Neuronal stem cell (in vitro differentiated cells): ENCODE measurements around the gene CREB3L2.

Experiments used
- DNase-seq: peaks from one replicate; pipeline ENCODE4 v3.0.0-alpha.2; 2013; ENCODE audit warnings: low spot score
- H2AFZ ChIP-seq: one replicate; pipeline ENCODE4 v1.6.1; 2013; ENCODE audit warnings: mild to moderate bottlenecking, low read length, inconsistent platforms
- H2AK5ac ChIP-seq: 2 replicates; pipeline ENCODE4 v1.6.1; 2013; ENCODE audit warnings: low read depth, mild to moderate bottlenecking, inconsistent platforms, low read length, moderate library complexity, mixed read lengths
- H2BK120ac ChIP-seq: 2 replicates; pipeline ENCODE4 v1.6.1; 2013; ENCODE audit warnings: low read depth, mild to moderate bottlenecking, inconsistent platforms, low read length, moderate library complexity, mixed read lengths
- H2BK12ac ChIP-seq: one replicate; pipeline ENCODE4 v1.6.1; 2013; ENCODE audit warnings: low read length, inconsistent platforms
- H2BK15ac ChIP-seq: 2 replicates; pipeline ENCODE4 v1.6.1; 2013; ENCODE audit warnings: mild to moderate bottlenecking, low read length, inconsistent platforms, mixed read lengths
- H2BK5ac ChIP-seq: one replicate; pipeline ENCODE4 v1.6.1; 2013; ENCODE audit warnings: inconsistent platforms, mild to moderate bottlenecking, low read length, moderate library complexity
- H3K14ac ChIP-seq: one replicate; pipeline ENCODE4 v1.6.1; 2013; ENCODE audit warnings: low read length, inconsistent platforms
- H3K18ac ChIP-seq: 2 replicates; pipeline ENCODE4 v1.6.1; 2013; ENCODE audit warnings: low read length, inconsistent platforms
- H3K23ac ChIP-seq: 2 replicates; pipeline ENCODE4 v1.6.1; 2013; ENCODE audit warnings: low read depth, mild to moderate bottlenecking, mixed read lengths, low read length, inconsistent platforms; ENCODE audit not compliant: poor library complexity
- H3K27ac ChIP-seq: replicated peaks from 3 replicates; pipeline ENCODE4 v1.5.1; 2013; ENCODE audit warnings: low read length, inconsistent platforms
- H3K27me3 ChIP-seq, 3 experiments: 2 replicates each; pipeline ENCODE4 v1.6.1; 2013; ENCODE audit warnings: low read length in 3 of 3, mild to moderate bottlenecking in 2 of 3, inconsistent platforms in 1 of 3, low read depth in 1 of 3, mixed read lengths in 1 of 3, moderate library complexity in 1 of 3; ENCODE audit not compliant: control insufficient read depth in 3 of 3, insufficient read depth in 3 of 3
- H3K36me3 ChIP-seq, 2 donors: replicated peaks in 1 of 2; 2 replicates each; pipeline ENCODE4 v1.6.1; 2013; ENCODE audit warnings: low read length in 2 of 2; ENCODE audit not compliant: control insufficient read depth in 2 of 2, insufficient read depth in 2 of 2
- H3K4ac ChIP-seq: 2 replicates; pipeline ENCODE4 v1.6.1; 2013; ENCODE audit warnings: inconsistent platforms, mild to moderate bottlenecking, low read length, moderate library complexity
- H3K4me1 ChIP-seq, 2 donors: 1 replicate in 1 of 2; 2 replicates in 1 of 2; pipeline ENCODE4 v1.6.1; 2013; ENCODE audit warnings: low read length in 2 of 2, low read depth in 1 of 2; ENCODE audit not compliant: control insufficient read depth in 2 of 2, insufficient read depth in 1 of 2
- H3K4me2 ChIP-seq: one replicate; pipeline ENCODE4 v1.6.1; 2013; ENCODE audit warnings: mild to moderate bottlenecking, low read length, inconsistent platforms; ENCODE audit not compliant: insufficient read depth, poor library complexity, severe bottlenecking
- H3K4me3 ChIP-seq, 2 donors: 2 replicates each; pipeline ENCODE4 v1.5.1; 2013; ENCODE audit warnings: low read length in 2 of 2, mild to moderate bottlenecking in 2 of 2, inconsistent platforms in 1 of 2, moderate library complexity in 1 of 2
- H3K79me1 ChIP-seq: one replicate; pipeline ENCODE4 v1.6.1; 2013; ENCODE audit warnings: low read depth, mild to moderate bottlenecking, inconsistent platforms, low read length, moderate library complexity
- H3K9ac ChIP-seq: one replicate; pipeline ENCODE4 v1.6.1; 2013; ENCODE audit warnings: mild to moderate bottlenecking, low read depth, low read length, inconsistent platforms; ENCODE audit not compliant: poor library complexity
- H3K9me3 ChIP-seq, 2 donors: replicated peaks in 1 of 2; 2 replicates each; pipeline versions ENCODE3 to v1.6.1; 2013; ENCODE audit warnings: low read length in 2 of 2, mild to moderate bottlenecking in 2 of 2, inconsistent platforms in 1 of 2, low read depth in 1 of 2, mixed read lengths in 1 of 2, moderate library complexity in 1 of 2; ENCODE audit not compliant: control insufficient read depth in 2 of 2, insufficient read depth in 1 of 2
- H4K8ac ChIP-seq: one replicate; pipeline ENCODE4 v1.6.1; 2013; ENCODE audit warnings: low read depth, mild to moderate bottlenecking, inconsistent platforms, low read length, moderate library complexity
- H4K91ac ChIP-seq: one replicate; pipeline ENCODE4 v1.6.1; 2013; ENCODE audit warnings: low read length, low read depth, mild to moderate bottlenecking, inconsistent platforms; ENCODE audit not compliant: poor library complexity
- WGBS, 2 donors: extraction: QIAGEN DNeasy Blood & Tissue Kit; methylation state at CpG; one replicate each; pipeline ENCODE4 v1.1.7; 2013; ENCODE audit warnings: missing lambda C conversion rate in 2 of 2, mixed read lengths in 1 of 2; ENCODE audit not compliant: insufficient read length in 2 of 2, insufficient replicate concordance in 1 of 2; ENCODE audit errors: extremely low coverage in 2 of 2; 5-methylcytosine and 5-hydroxymethylcytosine counted together

The CREB3L2 gene

GRCh38 chr7:137953665-137954470 lies 48.0 kb downstream of the CREB3L2 start:
- no peak overlapping the region for H3K4me2 ChIP-seq
- no peak overlapping the region for H3K23ac ChIP-seq
- H3K14ac ChIP-seq, result no peak overlapping the region
- H3K9me3 ChIP-seq, result no peaks in the 10 kb centered on the region
- no peak for DNase-seq
- H3K36me3 ChIP-seq, result peaks cover 2 to 10% of the 10 kb centered on the region in 2 donors
- H2BK5ac ChIP-seq, result no peak overlapping the region
- no CpG with 5 or more reads among the region's 6 CpGs for WGBS, 2 donors
- H3K79me1 ChIP-seq, result no peaks in the 10 kb centered on the region
- H3K9ac ChIP-seq, result no peak overlapping the region
- H3K4me3 ChIP-seq, result no peak overlapping the region
- H2BK12ac ChIP-seq, result no peak overlapping the region
- no peak overlapping the region for H2AFZ ChIP-seq
- peaks cover 14 to 17% of the 10 kb centered on the region in 2 donors for H3K4me1 ChIP-seq
- no peak overlapping the region for H2AK5ac ChIP-seq
- no peak overlapping the region for H2BK15ac ChIP-seq
- no peak overlapping the region for H3K4ac ChIP-seq
- H4K91ac ChIP-seq, result no peak overlapping the region
- H3K27ac ChIP-seq, result no peak overlapping the region
- H3K27me3 ChIP-seq, result no peaks in the 10 kb centered on the region
- no peak overlapping the region for H2BK120ac ChIP-seq
- H3K18ac ChIP-seq, result no peak overlapping the region
- no peak overlapping the region for H4K8ac ChIP-seq

GRCh38 chr7:137953043-137953664 lies 48.7 kb downstream of the CREB3L2 start:
- H3K79me1 ChIP-seq, result no peaks in the 10 kb centered on the region
- DNase-seq, result no peak
- H3K4ac ChIP-seq, result no peak overlapping the region
- H2BK15ac ChIP-seq, result no peak overlapping the region
- peaks cover 14 to 17% of the 10 kb centered on the region in 2 donors for H3K4me1 ChIP-seq
- no peak overlapping the region for H3K27ac ChIP-seq
- H4K91ac ChIP-seq, result no peak overlapping the region
- H3K4me3 ChIP-seq, result no peak overlapping the region
- no peak overlapping the region for H3K18ac ChIP-seq
- no peak overlapping the region for H3K4me2 ChIP-seq
- H3K27me3 ChIP-seq, result no peaks in the 10 kb centered on the region
- H2BK5ac ChIP-seq, result no peak overlapping the region
- peaks cover 0 to 5% of the 10 kb centered on the region in 2 donors for H3K36me3 ChIP-seq
- no peak overlapping the region for H2BK120ac ChIP-seq
- H2AFZ ChIP-seq, result no peak overlapping the region
- no peak overlapping the region for H4K8ac ChIP-seq
- no peaks in the 10 kb centered on the region for H3K9me3 ChIP-seq
- H3K14ac ChIP-seq, result no peak overlapping the region
- WGBS, 2 donors, result no CpG with 5 or more reads among the region's 8 CpGs
- H2BK12ac ChIP-seq, result no peak overlapping the region
- no peak overlapping the region for H3K23ac ChIP-seq
- no peak overlapping the region for H2AK5ac ChIP-seq
- H3K9ac ChIP-seq, result no peak overlapping the region

- Histone ChIP-seq H3K4me1 (peaks cover 10 to 17% of the 10 kb centered on the region in 2 donors), H3K4me2 (no peak overlapping the region), H3K79me1 (no peaks in the 10 kb centered on the region), H3K18ac (no peak overlapping the region), H4K8ac (no peak overlapping the region), H3K36me3 (no peaks in the 10 kb centered on the region), H2BK120ac (no peak overlapping the region), H2AK5ac (no peak overlapping the region), H2BK5ac (no peak overlapping the region), H3K9ac (no peak overlapping the region), H2AFZ (no peak overlapping the region), H3K27me3 (no peaks in the 10 kb centered on the region), H3K4me3 (no peak overlapping the region), H4K91ac (no peak overlapping the region), H3K4ac (no peak overlapping the region), H3K27ac (no peak overlapping the region), H3K14ac (no peak overlapping the region), H2BK12ac (no peak overlapping the region), H3K9me3 (no peaks in the 10 kb centered on the region), H2BK15ac (no peak overlapping the region), H3K23ac (no peak overlapping the region)
- DNase-seq, result no peak
- WGBS, 2 donors, result no CpG with 5 or more reads among the region's 2 CpGs
These were observed 49.5 kb downstream of the CREB3L2 start for GRCh38 chr7:137952426-137952805.

GRCh38 chr7:137951700-137952425 lies 50.0 kb downstream of the CREB3L2 start:
- DNase-seq, result no peak
- Histone ChIP-seq H4K91ac (no peak overlapping the region), H3K14ac (no peak overlapping the region), H2BK120ac (no peak overlapping the region), H3K9ac (no peak overlapping the region), H2AK5ac (no peak overlapping the region), H3K36me3 (no peaks in the 10 kb centered on the region), H3K18ac (no peak overlapping the region), H3K4ac (no peak overlapping the region), H3K4me3 (no peak overlapping the region), H2BK5ac (no peak overlapping the region), H2BK15ac (no peak overlapping the region), H2BK12ac (no peak overlapping the region), H4K8ac (no peak overlapping the region), H3K4me2 (no peak overlapping the region), H3K9me3 (no peaks in the 10 kb centered on the region), H3K79me1 (no peaks in the 10 kb centered on the region), H3K27me3 (no peaks in the 10 kb centered on the region), H2AFZ (no peak overlapping the region), H3K4me1 (peaks cover 10 to 17% of the 10 kb centered on the region in 2 donors), H3K23ac (no peak overlapping the region), H3K27ac (no peak overlapping the region)
- WGBS, 2 donors, result no CpG with 5 or more reads among the region's 7 CpGs
